AG09319 (cell line): Measurements from ENCODE around the gene RALGAPB.

Experiments used
- DNase-seq: peaks from one replicate; pipeline ENCODE4 v3.0.0-alpha.2; 2010; ENCODE audit warnings: low read depth; ENCODE audit errors: extremely low read depth
- TF ChIP-seq, protein P1 (sequence below): IDR thresholded peaks from 2 replicates; pipeline ENCODE4 v1.5.1; 2011; ENCODE audit warnings: low read depth, mild to moderate bottlenecking, inconsistent platforms, low read length, moderate library complexity

RALGAPB gene

DNA sequence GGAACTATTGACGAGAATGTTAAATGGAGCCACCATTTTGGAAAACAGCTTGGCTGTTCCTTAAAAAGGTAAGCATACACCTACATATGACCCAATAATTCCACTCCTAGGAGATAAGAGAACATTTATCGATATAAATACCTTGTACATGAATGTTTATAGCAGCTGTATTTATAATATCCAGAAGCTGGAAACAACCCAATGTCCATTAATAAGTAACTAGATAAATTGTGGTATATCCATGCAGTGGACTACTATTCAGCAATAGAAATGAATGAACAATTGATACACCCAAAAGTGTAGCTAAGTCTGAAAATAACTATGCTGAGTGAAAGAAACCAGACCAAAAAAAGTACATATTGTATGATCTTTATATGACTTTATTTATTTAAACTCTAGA, 66.1 kb downstream of the RALGAPB start:
- no peak for DNase-seq
- TF ChIP-seq, protein P1, sequence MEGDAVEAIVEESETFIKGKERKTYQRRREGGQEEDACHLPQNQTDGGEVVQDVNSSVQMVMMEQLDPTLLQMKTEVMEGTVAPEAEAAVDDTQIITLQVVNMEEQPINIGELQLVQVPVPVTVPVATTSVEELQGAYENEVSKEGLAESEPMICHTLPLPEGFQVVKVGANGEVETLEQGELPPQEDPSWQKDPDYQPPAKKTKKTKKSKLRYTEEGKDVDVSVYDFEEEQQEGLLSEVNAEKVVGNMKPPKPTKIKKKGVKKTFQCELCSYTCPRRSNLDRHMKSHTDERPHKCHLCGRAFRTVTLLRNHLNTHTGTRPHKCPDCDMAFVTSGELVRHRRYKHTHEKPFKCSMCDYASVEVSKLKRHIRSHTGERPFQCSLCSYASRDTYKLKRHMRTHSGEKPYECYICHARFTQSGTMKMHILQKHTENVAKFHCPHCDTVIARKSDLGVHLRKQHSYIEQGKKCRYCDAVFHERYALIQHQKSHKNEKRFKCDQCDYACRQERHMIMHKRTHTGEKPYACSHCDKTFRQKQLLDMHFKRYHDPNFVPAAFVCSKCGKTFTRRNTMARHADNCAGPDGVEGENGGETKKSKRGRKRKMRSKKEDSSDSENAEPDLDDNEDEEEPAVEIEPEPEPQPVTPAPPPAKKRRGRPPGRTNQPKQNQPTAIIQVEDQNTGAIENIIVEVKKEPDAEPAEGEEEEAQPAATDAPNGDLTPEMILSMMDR = no peak

DNA sequence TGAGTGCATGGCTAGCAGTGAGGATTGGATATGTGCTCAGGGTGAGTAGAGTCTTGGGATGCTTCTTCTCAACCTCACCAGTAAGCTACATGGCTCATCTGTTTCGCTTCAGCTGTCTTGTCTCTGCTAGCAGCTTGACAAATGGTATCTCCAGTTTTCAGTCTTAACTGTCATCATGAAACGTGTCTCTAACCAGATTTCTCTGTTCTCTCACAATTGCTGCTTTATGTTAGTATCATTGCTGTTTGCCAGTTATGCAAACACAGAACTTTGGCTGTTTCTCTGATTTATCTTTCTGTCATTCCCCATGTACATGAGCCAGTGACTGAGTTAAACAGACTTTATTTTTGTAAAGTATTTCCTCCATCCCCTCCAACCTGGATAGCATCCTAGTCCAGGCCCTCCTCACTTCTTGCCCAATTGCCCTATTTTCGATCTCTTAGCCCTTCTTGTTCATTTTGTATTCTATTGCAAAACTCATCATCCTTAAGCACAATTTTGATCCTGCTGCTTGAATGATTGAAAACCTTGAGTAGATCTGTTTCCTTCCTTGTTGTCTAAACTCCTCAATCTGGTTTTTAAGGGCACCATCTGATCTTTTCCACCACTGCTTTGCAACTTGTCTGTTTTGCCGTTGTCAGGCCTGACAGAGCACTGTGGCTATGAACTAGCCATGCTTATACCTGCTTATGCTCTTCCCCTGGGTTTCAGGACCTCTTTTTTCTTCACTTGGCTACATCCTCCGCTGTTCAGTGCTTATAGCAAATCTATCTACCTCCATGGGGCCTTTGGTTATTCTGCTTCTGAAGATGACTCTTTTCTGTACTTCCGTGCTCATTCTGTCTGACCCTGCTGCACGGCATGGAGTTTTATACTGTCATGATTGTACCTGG, 70.6 kb downstream of the RALGAPB start:
- TF ChIP-seq, protein P1 = no peak

DNA sequence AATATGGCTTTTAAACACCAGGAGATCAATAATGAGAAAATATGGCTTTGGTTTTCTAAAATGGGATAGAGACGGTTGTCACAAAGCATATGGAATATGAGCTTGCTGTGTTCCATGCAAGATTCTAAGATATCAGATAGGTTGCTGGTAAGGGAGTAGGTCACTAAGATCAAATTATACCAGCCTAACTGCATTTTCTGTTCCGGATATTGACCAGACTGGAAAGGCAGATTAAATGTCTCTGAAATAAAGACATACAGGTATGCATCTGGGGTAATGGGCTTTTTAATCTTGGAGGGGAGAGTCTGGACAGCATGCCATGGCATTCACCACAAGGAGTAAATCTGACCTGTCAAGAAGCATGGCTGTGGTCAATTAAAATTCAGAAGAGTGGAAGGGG, 73.1 kb downstream of the RALGAPB start:
- DNase-seq = no peak
- TF ChIP-seq, protein P1 = no peak

More for the DNA sequence above, 70.6 kb downstream of the RALGAPB start:
- no peak for DNase-seq

DNA sequence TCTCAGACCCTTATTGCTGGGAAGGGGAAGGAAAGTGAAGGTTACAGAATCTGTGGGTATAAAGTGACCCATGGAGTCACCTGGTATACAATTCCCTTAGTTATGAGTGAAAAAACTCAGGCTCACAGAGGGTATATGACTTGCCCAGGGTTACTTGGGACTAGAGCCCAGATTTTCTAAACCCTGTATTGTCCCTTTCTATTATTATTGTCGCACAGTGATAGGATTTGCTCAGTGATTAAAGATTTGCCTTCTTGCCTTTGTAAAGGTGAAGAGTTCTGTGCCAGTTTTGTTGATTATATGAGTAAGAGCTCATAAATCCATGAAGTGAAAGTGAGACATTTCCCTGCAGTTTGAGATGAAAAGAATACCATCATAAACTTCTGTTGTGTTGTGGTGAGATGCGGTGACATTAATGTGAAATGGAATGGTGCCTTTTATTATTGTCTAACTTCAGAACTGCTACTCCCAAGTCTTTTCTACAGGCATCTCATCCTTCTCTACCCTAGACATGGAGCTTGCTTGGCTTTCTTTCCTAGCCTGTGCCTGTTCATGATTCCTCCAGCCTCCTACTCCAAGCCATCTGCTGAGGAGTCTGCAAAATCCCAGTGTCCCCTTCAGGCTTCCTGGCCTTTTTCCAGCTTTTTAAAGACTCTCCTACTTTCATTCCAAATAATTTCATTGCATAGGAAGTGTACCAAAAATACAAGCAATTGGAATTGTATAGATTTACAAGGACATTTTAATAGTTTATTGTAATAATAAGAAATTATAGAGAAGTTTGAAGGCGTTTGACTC, 74.8 kb downstream of the RALGAPB start:
- TF ChIP-seq, protein P1 = no peak
- no peak for DNase-seq

DNA sequence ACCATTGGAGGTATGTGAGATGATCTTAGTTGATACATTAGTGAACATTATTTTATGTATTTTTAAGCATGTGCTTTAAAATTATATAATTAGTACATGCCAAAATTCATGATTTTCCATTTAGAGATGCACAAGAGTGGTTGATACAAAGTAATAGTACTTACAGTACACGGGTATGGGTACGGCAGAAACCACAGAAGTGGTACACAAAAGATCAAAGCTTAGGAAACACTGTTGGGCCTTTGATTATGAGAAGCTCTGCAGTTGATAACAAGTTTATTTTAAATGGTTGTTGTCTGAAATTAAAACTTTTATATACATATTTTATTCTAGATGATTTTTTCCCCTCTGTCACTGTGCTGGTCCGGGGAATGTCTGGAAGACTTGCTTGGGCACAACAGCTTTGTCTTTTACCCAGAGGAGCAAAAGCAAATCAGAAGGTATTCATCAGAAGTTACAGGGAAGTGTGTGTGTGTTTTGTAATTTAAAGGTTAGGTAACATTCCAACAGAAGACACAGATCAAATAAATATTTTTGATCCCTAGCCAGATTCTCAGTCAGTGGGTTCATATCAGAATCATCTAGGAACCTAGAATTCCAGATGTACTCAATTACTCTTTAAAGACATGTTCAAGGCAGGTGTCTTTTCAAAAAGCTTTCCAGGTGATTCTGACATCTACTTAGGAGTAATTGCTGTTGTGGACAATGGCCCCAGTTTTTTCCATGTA, 75.9 kb downstream of the RALGAPB start:
- TF ChIP-seq, protein P1 = no peak
- DNase-seq = no peak

DNA sequence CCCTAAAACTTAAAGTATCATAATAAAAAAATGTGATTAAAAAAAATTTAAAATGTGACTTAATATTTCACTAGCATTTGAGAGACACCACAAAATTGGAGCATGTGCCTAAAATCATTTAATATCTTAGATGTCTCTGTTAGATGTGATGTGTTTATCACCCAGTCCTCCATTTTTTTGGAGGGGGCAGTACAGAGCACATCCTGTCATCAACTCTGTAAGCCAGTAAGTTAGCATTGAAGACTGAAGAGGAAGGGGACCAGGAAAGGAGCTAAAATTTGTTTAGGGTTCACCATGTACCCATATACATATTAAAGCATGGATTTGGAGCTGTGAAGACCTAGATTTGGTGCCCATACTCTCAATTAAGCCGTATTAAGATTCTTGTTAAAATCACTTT, 77.6 kb downstream of the RALGAPB start:
- no peak for DNase-seq

More for the DNA sequence above, 77.6 kb downstream of the RALGAPB start:
- TF ChIP-seq, protein P1 = no peak
